Endometrial microvascular endothelial cells (primary cell): ENCODE results near the gene PSENEN. TPM values are rescaled to one million over a fixed set of nuclear protein-coding genes. Genes with fewer than 3 reads are reported as not detected.
"Not testable (repeated sequence)": the region's sequence is repeated elsewhere in the genome, so short reads cannot be mapped to it uniquely, and the experiment has no call there.

ENCODE experiments used
- in situ Hi-C: cut with HindIII; loops from 2 replicates; pipeline ENCODE4 v1.10.0; 2017; ENCODE audit warnings: low sequenced_read_pairs, low pct_unique_long_range_greater_than_20kb; ENCODE audit errors: inconsistent ontology term
- total RNA-seq: library from RNA; depleted of rRNA; stranded (reverse); fragments of >200 nt; gene quantifications from one replicate; pipeline ENCODE4 v1.2.3, GENCODE V29; 2015; ENCODE audit errors: inconsistent ontology term

Gene PSENEN
- total RNA-seq, 1 donor from 2014 or later: 36.0 TPM

DNA sequence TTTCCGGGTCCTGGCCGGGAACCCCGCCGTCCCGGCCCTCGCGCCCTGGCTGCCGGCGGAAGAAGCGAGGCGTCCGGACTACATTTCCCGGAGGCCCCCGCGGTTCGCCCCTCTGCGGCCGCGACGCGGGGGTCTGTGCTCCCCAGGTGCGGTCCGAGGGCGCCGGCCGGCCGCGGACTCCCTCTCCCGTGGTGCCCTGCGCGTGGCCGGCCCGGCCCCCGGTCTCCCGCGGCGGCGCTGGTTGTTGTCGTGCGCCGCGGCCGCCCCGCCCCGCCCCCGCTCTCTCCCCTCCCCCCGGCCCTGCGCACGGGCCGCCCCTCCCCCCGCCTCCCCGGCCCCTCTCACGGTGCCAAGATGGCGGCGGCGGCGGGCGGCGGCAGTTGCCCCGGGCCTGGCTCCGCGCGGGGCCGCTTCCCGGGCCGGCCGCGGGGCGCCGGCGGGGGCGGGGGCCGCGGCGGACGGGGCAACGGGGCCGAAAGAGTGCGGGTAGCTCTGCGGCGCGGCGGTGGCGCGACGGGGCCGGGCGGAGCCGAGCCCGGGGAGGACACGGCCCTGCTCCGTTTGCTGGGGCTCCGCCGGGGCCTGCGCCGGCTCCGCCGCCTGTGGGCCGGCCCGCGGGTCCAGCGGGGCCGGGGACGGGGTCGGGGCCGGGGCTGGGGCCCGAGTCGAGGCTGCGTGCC is 27.6 kb upstream of the PSENEN start, which contains the start of gene KMT2B:
TSS of gene KMT2B (plus strand) at position 339 of the 680 bp plus-strand sequence. CDS start at position 355, 16 bp downstream.
- in situ Hi-C loops: no loop called here

DNA sequence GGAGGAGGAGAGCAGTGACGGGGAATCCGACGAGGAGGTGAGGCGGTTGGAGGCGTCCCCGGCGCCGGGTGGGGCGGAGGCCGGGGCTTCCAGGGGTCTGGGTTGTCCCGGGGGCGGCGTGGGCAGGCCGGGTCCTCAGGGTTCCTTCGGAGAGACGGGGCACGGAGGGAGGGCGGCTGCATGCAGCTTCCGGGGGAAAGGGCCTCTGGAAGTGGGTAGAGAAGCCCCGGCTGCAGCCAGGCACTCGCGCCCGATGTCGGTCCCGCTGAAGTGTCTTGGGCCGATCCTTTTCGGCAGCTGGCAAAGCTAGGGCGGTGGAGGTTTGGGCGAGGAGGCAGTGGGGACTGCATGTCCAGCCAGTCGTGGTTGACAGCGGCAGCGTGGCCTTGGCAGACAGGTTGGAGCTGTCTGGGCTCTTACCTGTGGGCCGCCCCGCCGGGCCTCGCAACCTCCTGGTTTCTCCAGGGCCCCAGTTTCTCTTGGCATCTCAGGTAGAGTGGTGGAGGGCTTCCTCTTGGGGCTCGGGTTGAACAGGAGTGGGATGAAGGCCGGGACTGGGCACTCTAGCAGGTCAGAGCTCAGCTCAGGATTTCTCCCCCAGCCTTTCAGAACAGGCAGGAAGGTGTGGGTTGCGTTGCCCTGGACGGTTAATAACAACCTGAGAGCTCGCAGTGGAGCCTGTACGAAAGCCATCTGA is 27.0 kb upstream of the PSENEN start:
- in situ Hi-C loops: no loop called here

DNA sequence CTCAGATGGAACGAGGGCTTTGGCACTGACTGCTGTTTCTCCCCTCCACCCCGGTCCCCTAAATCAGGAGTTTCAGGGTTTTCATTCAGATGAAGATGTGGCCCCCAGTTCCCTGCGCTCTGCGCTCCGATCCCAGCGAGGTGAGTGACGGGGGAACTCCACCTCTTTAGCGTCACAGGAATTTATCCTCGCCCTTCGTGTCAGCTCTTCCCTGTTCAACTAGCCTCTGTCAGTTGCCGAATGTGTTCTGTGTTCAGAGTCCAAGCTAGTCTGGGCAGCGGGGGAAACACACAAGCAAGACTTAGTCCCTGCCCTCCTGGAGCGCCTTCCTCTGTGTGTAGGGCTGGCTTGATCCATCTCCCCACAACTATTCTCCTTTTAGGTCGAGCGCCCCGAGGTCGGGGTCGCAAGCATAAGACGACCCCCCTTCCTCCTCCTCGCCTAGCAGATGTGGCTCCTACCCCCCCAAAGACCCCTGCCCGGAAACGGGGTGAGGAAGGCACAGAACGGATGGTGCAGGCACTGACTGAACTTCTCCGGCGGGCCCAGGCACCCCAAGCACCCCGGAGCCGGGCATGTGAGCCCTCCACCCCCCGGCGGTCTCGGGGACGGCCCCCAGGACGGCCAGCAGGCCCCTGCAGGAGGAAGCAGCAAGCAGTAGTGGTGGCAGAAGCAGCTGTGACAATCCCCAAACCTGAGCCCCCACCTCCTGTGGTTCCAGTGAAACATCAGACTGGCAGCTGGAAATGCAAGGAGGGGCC is 25.9 kb upstream of the PSENEN start:
- in situ Hi-C loops: no loop called here

DNA sequence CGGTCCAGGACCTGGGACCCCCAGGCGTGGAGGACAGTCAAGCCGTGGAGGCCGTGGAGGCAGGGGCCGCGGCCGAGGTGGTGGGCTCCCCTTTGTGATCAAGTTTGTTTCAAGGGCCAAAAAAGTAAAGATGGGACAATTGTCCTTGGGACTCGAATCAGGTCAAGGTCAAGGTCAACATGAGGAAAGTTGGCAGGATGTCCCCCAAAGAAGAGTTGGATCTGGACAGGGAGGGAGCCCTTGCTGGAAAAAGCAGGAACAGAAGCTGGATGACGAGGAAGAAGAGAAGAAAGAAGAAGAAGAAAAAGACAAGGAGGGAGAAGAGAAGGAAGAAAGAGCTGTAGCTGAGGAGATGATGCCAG is 25.3 kb upstream of the PSENEN start:
- in situ Hi-C loops: no loop called here

DNA sequence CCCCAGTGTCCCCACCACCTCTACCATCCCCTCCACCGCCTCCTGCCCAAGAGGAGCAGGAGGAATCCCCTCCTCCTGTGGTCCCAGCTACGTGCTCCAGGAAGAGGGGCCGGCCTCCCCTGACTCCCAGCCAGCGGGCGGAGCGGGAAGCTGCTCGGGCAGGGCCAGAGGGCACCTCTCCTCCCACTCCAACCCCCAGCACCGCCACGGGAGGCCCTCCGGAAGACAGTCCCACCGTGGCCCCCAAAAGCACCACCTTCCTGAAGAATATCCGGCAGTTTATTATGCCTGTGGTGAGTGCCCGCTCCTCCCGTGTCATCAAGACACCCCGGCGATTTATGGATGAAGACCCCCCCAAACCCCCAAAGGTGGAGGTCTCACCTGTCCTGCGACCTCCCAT is 24.8 kb upstream of the PSENEN start:
- in situ Hi-C loops: no loop called here

DNA sequence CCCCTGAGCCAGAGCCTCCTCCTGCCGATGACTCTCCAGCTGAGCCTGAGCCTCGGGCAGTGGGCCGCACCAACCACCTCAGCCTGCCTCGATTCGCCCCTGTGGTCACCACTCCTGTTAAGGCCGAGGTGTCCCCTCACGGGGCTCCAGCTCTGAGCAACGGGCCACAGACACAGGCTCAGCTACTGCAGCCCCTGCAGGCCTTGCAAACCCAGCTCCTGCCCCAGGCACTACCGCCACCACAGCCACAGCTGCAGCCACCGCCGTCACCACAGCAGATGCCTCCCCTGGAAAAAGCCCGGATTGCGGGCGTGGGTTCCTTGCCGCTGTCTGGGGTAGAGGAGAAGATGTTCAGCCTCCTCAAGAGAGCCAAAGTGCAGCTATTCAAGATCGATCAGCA is 24.1 kb upstream of the PSENEN start:
- in situ Hi-C loops: no loop called here

DNA sequence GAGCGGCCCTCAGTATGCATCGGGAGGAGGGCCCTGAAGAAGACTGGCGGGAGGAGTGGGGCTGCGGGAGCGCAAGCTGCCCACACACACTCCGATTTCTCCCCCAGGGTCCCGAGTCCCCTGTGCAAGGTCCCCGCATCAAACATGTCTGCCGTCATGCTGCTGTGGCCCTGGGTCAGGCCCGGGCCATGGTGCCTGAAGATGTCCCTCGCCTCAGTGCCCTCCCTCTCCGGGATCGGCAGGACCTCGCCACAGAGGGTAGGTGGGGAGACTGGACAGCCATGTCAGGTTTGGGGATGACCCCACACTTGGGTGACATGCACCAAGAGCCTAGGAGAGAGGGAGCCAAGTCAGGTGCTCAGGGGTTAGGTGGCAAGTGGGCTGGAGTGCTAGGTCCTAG is 23.0 kb upstream of the PSENEN start:
- in situ Hi-C loops: no loop called here

DNA sequence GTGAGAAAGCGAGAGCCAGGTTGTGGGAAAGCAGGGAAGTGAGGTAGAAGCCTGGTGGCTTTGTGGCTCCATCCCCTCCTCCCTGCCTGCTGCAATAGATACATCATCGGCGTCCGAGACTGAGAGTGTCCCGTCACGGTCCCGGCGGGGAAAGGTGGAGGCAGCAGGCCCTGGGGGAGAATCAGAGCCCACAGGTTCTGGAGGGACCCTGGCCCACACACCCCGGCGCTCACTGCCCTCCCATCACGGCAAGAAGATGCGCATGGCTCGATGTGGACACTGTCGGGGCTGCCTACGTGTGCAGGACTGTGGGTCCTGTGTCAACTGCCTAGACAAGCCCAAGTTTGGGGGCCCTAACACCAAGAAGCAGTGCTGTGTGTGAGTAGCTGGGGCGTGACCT is 22.6 kb upstream of the PSENEN start:
- in situ Hi-C loops: no loop called here

DNA sequence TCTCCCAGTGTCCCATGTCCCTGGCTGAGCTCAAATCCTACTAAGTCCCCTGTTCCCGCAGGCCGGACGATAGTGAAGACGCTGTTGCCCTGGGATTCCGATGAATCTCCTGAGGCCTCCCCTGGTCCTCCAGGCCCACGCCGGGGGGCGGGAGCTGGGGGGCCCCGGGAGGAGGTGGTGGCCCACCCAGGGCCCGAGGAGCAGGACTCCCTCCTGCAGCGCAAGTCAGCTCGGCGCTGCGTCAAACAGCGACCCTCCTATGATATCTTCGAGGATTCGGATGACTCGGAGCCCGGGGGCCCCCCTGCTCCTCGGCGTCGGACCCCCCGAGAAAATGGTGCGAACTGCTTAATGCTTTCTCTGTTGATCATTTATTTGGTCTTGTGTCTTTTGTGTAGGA is 21.8 kb upstream of the PSENEN start:
- in situ Hi-C loops: no loop called here

DNA sequence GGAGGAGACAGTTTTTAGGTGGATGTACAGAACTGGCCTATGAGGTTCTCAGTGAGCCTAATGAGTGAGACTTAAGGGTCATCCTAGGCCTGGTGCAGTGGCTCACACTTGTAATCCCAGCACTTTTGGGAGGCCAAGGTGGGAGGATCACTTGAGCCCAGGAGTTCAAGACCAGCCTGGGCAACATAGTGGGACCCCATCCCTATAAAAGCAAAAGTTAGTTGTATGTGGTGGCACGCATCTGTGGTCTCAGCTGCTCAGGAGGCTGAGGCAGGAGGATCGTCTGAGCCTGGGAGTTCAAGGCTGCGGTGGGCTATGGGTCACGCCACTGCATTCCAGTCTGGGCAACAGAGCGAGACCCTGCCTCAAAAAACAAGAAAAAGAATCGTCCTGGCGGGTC is 21.3 kb upstream of the PSENEN start:
- in situ Hi-C loops: not testable (repeated sequence)

DNA sequence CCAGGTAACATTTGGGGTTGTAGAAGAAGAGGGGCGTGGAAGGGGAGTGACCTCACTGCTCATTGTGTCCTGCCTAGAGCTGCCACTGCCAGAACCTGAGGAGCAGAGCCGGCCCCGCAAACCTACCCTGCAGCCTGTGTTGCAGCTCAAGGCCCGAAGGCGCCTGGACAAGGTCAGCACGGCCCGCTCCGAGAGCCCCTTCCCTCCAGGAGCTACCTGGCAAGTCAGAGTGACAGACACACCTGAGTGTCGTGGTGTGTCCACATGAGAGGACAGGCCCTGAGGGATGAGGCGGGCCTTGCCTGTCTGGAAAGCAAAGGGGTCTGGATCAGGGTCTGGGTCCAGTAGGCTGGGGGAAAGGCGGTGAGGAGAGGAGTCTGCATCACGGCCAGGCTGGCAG is 20.9 kb upstream of the PSENEN start:
- in situ Hi-C loops: no loop called here

DNA sequence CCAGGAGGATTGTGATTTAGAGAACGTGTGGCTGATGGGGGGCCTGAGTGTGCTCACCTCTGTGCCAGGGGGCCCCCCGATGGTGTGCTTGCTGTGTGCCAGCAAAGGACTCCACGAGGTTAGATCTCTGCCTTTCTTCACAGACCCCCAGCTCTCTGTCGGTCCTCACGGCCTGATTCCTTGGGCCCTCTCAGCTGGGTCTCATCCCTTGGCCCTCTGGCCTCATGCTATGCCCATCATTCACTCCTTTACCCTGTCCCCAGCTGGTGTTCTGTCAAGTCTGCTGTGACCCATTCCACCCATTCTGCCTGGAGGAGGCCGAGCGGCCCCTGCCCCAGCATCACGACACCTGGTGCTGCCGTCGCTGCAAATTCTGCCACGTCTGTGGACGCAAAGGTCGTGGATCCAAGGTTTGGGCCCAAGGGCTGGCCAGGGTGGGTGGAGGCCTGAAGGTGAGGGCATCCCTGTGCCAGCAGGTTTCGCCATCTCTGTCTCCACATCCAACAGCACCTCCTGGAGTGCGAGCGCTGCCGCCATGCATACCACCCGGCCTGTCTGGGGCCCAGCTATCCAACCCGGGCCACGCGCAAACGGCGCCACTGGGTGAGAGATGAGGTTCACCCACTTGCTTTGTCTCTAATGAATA is 20.1 kb upstream of the PSENEN start:
- in situ Hi-C loops: no loop called here

DNA sequence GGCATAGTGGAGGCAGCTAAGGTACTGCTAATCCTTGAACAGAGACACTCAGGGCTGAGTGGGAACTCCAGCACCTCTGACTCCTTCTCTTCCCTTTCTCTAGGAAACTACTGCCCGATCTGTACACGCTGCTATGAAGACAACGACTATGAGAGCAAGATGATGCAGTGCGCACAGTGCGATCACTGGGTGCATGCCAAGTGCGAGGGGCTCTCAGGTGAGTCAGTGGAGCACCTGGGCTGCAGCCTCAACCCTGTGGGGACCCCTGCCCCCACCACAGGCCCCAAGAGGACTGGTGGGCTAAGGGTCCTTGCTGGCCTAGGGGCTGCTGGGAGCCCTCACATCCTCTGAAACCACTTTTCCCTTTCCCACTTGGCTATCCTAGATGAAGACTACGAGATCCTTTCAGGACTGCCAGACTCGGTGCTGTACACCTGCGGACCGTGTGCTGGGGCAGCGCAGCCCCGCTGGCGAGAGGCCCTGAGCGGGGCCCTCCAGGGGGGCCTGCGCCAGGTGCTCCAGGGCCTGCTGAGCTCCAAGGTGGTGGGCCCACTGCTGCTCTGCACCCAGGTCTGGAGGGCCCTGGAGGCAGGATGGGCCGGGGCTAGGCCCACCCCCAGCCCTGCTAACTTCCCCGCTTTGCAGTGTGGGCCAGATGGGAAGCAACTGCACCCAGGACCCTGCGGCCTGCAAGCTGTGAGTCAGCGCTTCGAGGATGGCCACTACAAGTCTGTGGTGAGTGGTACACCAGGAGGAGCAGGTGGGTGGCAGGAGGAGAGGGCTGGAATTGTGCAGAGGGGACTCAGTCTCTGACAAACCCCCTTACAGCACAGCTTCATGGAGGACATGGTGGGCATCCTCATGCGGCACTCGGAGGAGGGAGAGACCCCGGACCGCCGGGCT is 18.1 kb upstream of the PSENEN start:
- in situ Hi-C loops: no loop called here

DNA sequence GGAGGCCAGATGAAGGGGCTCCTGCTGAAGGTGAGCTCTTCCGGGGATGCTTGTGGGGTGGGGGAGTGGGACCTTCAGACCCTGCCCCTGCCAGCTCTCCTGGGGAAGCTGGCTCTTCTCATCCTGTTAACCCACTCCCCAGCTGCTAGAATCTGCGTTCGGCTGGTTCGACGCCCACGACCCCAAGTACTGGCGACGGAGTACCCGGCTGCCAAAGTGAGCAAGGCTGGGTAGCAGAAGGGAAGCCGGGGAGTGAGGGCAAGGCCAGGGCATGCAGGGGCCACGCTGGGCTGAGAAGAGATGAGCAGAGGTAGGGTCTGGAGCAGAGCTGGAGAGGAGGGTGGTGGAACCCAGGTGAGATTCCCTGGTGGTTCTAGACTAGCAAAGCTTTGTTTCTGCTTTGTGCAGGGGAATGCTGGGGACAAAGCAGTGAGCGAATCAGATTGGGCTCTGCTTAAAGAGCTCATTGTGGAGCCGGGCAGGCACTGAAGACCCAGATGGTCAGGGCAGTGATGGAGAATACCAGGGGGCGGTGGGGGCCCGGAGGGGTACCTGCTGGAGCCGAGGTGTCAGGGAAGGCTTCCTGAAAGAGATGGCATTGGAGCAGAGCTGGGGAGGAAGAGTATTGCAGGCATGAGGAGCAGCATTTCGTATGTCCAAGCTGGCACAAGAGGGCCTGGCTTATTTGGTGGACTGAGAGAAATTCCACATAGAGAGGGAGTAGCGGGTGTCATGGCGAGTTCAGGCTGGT is 17.3 kb upstream of the PSENEN start:
- in situ Hi-C loops: no loop called here

DNA sequence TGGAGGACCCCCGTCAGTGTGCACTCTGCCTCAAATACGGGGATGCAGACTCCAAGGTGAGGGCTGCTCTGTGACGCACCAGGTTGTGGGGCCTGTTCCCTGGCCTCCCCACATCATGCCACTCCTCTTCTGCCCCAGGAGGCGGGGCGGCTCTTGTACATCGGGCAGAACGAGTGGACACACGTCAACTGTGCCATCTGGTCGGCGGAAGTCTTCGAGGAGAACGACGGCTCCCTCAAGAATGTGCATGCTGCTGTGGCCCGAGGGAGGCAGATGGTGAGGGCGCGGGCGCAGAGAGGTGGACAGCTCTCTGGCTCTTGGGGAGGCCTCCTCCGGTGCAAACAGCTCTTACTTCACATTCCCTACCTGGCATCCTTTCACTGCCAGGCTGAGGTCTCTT is 16.4 kb upstream of the PSENEN start:
- in situ Hi-C loops: no loop called here

DNA sequence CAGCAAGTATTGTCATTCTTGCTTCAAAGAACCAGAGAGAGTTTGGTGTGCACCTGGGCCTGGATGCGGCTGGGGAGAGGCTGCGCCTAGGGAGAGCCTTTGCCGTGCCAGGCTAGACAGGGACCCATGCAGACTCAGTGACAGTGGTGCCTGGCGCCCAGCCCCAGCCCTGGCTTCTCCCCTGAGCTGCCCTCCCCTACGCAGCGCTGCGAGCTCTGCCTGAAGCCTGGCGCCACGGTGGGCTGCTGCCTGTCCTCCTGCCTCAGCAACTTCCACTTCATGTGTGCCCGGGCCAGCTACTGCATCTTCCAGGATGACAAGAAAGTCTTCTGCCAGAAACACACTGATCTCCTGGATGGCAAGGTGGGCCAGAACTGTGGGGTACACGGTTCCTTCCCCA is 15.7 kb upstream of the PSENEN start:
- in situ Hi-C loops: no loop called here

DNA sequence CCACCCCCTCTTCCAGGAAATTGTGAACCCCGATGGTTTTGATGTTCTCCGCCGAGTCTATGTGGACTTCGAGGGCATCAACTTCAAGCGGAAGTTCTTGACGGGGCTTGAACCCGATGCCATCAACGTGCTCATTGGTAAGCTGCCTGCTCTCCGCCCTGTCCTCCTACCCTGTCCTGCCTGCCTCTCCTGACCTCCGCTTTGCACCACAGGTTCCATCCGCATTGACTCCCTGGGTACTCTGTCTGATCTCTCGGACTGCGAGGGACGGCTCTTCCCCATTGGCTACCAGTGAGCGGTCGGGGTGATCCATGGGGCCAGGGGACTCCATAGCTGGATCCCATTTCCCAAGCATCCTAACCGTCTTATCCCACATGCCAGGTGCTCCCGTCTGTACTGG is 15.1 kb upstream of the PSENEN start:
- in situ Hi-C loops: no loop called here

DNA sequence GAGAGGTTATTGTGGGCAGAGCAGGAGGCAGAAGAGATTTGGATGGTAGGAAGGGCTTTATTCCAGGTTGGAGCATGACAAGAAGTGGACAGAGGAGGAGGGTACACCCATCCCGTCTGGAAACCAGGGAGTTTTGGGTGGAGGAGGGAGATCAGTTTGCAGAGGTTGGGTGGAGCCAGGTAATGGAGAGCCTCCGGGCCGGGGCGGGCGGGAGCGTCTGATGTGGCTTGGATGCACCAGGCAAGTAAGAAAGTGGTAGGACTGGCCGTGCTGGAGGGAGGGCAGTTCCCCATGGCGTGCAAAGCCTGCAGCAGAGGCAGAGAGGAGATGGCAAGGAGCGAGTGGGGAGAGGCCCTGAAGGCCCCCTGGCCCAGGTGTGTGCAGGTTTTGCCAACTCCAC is 14.1 kb upstream of the PSENEN start:
- in situ Hi-C loops: no loop called here
